ENCODE measurements around the gene CDH8.
"Not testable (repeated sequence)": the region's sequence is repeated elsewhere in the genome, so short reads cannot be mapped to it uniquely, and the experiment has no call there.

CDH8 gene

DNA sequence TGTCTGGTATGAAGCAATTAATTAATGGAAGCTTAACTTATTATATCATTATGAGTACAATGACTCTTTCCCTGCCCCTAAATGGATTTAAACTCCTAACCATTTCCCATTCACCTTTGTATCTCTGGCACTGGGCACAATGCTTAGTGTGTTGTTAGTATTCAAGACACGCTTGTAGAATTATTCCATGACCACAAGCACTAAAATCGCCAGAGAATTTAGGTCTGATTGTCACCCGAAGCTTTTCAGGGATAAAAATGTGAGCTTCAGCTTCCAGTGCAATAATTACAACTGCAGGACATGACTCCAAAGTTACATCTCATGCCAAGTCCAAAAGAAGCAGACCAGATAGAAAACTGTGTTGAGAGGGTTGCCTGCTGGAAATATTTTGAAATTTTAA, 101.6 kb downstream of the CDH8 start:
- DNase-seq (ENCODE audit: low read depth in 2 of 2): no peak

DNA sequence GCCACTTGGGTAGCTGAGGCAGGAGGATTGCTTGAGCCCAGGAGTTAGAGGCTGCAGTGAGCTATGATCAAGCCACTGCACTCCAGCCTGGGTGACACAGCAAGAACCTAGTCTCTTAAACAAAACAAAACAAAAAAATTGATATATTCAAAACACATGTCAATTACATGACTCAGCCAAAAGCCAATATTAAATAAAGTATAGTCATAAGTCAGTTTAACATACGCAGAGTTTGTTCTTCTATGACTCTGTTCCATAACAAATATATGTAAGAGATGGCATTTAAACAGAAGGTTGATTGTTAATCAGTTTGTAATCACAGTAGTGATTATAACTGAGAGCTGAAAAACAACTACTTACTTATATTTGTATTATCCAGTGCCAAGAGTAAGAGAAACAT, 106.5 kb downstream of the CDH8 start:
- no peak for DNase-seq (ENCODE audit: low read depth in 2 of 2)

DNA sequence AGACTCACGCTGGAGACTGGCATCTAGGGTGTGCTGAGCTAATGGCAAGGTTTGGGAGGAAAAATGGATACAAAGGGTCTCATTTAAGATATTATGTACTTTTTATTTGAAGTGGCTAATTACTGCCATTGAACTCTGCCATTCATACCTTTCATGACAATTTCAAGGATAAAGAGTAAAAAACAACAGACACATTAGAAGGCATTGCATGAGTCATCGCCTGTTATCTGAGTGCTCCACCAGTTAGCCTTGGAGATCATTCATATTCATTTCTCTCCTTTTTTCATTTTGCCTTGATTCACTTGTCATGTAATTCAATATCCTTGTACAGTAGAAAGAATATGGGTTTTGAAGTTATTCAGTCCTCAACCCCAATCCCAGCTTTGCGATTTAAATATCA, 109.5 kb downstream of the CDH8 start:
- no peak for DNase-seq (ENCODE audit: low read depth in 2 of 2)

DNA sequence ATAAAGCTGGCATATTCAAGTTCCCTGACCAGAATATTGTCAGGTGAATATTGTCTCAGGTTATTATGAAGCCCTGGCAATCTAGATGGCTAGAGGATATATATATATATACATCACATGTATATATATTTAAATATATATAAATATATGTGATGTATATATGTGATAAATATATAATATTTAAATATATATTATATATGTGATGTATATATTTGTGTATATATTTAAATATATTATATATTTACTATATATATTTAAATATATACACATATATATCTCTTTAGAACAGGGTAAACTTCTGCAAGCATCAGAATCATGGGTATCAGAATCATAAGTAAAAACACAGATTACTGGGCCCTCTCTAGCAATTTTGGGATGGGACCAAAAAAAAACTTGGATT, 112.6 kb downstream of the CDH8 start:
- DNase-seq (ENCODE audit: low read depth in 2 of 2): no peak

DNA sequence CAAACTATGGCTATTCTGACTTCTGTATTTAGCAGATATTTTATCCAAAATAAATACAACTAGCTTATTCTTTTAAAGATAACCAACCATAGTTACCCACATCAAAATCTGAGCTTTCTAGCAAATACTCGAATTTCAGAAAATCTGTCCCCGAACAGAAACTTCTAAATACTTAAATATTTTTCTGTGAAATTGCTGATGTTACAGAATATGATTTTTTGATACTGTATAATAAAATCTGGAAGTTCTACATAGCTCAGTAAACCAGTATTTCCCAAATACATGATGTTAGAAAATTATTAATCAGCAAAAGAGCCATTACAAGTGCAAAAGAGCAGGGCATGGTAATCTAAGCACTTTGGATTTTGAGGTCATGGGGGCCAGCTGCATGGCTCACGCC, 114.9 kb downstream of the CDH8 start:
- no peak for DNase-seq (ENCODE audit: low read depth in 2 of 2)

DNA sequence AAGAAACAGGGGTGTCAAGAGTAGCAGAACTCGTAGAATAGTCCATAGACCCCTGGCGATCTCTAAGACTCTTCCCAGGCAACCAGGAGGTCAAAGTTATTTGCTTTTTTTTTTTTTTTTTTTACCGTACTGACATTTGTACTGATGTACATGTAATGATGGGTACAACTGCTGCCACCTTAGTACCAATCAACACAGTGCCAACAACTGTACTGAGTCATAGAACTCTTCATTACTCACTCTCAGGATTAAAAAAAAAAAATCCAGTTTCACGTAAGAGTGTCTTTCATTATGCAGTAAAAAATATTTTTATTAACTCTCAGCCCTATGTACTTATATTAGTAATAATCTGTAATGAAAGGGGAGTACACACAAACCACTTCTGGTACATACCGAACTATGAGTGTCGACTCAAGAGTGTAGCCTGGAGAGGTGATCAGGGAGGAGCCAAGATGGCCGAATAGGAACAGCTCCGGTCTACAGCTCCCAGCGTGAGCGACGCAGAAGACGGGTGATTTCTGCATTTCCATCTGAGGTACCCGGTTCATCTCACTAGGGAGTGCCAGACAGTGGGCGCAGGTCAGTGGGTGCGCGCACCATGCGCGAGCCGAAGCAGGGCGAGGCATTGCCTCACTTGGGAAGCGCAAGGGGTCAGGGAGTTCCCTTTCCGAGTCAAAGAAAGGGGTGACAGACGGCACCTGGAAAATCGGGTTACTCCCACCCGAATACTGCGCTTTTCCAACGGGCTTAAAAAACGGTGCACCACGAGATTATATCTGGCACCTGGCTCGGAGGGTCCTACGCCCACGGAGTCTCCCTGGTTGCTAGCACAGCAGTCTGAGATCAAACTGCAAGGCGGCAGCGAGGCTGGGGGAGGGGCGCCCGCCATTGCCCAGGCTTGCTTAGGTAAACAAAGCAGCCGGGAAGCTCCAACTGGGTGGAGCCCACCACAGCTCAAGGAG, 118.1 kb downstream of the CDH8 start:
- DNase-seq (ENCODE audit: low read depth in 2 of 2): not testable (repeated sequence)

DNA sequence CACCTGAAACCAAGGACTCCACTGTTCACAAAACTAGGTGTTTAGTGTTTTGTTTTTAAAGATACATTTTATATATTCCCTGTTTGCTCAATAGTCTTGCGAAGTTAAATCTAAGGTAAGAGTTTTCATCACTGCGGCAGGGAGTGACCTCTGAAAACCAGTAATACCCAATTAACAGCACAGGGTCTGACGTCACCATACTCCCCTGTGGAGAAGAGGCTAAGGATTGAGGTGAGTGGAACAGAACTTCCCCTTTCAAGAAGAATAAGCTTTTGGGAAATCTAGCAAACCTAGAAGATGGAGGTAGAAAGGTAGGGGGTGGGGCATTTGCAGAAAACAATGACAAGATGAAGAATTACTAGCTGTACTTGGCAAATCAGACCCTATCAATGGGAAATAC, 120.7 kb downstream of the CDH8 start:
- no peak for DNase-seq (ENCODE audit: low read depth in 2 of 2)

DNA sequence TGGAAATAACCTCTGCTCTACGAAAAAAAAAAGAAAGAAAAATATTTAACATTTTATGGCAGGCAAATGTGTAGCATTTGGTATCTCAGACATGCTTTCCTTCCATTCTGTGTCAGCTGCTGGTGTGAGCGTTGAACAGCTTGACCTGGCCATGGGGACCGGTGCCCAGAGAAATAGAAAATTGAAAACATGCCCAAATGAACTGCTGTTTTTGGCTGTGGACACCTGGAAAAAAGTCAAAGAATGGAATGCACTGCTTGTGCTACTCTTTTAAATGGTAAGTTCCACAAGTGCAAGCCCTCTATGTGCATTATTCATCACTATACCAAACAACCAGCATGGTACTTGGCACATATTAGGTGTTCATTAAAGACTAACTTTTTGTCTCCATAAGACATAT, 127.2 kb downstream of the CDH8 start:
- no peak for DNase-seq (ENCODE audit: low read depth in 2 of 2)

DNA sequence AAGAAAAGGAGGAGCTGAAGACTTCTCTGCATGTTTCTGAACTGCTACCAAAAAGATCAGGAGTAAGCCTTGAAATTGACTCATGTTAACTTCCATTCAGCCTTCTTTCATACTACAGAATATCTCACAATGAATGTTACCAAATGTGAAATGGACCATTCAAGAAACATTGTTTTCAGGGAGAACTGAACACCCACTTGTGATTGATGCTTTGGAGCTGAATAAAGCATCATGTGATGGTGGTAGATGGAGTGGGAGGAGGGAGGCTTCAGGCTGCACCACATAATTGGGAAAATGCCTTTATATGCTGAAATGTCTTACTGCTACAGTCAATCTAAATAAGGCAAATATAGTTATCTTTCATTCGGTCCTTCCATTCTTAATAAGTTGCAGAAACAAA, 127.8 kb downstream of the CDH8 start:
- no peak for DNase-seq (ENCODE audit: low read depth in 2 of 2)

DNA sequence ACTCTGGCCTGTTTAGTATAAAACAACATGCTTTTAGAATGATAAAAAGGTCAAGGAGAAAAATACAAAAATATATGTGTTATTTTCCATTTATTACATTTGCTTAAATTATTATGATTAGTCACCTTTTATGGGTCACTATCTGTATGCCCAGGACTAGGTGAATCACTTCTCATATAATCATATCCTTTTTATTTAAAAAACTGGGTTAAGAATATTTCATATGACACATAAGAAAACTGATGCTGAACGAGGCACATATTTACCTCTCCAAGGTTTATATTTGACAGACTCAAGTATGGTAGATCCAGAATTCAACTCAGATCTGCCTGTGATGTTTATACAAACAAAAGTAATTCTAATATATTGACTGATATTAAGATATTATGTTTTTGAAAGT, 134.5 kb downstream of the CDH8 start:
- no peak for DNase-seq (ENCODE audit: low read depth in 2 of 2)

DNA sequence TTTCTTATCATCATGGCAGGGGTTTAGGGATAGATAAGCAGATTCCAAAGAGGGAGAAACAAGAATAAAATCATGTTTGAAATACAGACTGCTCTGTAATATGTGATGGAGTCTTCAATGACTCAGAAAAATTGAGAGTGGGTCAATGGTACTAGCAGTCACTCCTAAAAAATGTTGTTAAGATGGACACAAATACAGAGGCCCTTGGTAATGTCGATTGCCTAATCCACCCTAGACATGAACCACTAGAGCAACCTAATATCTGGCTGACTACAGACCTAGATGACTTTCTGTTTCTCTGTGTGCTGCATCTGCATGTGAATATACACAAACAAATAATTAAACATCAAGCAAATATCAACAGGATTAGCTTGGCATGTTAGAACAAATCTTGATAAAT, 135.8 kb downstream of the CDH8 start:
- no peak for DNase-seq (ENCODE audit: low read depth in 2 of 2)

DNA sequence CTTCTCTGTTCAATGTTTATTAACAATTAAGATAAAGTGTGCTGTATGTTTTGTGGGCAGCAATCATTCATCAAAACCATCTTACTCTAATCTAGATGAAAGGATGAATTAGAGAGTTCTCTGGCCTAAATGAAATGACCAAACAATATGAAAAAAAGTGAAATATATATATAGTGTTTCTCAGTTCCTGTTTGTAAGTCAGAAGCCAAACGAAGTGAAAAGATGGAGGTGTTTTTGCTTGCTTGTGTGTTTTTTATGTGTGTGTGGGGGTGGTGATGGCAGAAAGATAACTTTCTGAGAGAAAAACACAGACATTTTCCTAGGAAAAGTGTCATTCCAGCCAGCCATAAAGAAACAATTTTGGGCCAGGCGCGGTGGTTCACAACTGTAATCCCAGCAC, 138.6 kb downstream of the CDH8 start:
- no peak for DNase-seq (ENCODE audit: low read depth in 2 of 2)

DNA sequence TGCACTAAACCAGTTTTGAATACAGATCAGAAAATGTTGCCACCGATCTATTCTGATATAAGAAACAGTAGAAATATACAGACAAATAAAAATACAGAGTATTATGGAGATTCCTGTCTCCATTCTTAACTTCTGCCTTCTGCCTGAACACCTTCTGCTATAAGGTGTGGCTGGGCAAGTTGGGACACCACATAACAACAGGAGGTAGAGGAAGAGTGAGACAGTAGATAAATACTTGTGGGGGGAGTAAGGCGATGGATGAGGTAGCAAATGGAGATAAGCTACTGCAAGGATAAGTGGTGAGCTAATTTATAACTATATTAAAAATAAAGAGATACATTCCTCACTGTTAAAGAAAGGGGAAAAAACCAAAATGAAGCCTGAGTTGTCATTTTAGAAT, 143.7 kb downstream of the CDH8 start:
- DNase-seq (ENCODE audit: low read depth in 2 of 2): no peak

DNA sequence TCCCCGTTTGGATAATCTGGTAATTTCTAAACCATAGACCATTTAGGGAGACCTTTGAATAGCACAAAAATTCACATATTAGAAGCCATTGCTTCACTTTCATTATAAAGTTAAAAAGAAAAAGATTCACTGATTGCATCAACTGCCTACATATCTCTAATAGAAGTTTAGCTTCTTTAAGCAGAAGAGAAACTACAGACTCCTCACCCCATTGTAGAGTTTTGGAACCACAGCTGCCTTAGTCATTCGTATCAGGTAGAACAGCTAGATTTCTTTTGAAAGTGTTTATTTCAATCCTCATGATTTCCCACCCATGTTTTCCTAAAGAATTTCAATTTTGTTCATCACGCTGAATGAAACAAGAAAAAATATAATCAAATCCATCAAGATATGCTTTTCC, 144.8 kb downstream of the CDH8 start:
- no peak for DNase-seq (ENCODE audit: low read depth in 2 of 2)

DNA sequence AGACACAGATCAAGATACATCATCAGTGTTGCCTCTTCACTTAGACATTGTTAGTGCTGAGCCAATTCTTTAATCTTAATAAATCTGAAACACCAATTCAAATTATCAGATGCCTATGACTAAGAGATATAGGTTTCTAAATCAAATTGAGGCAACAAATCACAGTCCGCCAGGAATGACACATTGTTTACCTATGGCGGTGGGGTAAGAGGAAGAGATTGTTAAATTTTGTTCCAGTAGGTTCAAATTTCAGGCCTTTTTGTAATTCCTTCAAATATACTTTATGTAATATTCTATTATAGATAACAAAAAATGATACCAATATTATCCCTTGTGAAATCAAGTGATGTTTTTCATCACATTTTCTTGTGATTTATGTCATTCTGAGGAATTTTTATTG, 145.9 kb downstream of the CDH8 start:
- DNase-seq (ENCODE audit: low read depth in 2 of 2): no peak

DNA sequence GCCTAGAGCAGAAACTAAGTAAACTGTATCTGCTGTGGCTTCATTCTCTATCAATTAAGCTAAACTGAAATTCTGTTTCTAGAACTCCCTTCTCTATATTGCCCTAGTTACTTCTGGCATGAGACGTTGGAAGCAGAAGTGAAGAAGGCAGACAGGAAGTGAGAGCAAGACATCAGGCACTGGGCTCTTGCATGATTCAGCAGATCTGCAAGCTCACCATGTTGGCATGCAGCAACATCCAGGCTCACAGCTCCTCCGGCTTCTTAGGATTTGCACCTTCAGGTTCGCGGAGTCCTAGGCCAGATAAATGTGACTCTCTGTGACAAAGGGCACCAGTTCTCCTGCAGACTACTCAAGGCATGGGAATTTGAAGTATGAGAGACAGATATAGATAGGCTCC, 148.3 kb downstream of the CDH8 start:
- no peak for DNase-seq (ENCODE audit: low read depth in 2 of 2)

DNA sequence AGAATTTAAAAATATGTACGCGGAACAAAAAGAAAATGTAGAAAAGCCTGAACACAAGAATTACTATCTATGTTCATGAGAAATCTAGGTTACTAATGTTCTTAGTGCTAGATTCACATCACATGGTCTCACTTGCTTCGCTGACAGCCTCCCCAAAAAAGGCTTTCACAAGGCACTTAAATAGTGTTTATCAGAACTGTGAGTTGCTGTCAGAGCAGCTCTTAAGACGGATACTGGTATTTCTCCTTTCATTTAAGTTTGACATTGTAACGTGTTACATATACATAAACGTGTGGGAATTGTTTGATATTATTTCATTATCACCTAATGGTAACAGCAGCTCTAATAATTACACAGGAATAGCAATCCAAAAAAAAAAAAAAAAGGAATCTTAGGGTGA, 150.9 kb downstream of the CDH8 start:
- no peak for DNase-seq (ENCODE audit: low read depth in 2 of 2)

DNA sequence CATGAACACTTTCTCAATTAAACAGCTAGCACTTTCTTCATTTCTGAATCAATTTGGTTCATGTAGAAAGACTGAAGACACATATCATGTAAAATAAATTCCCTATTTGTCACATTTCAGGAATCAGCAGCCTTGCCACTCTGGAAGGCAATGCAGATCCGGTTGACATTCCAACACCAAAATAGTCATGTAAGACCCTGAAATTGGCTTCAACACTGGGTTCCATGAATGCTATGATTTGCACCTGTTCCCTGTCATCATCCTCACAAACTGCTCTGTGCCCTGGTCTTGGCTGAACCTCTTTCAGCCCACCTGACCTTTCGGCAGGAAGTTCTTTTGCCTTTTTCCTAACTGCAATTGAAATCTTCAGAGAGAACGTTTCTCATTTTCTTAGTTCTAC, 156.9 kb downstream of the CDH8 start:
- DNase-seq (ENCODE audit: low read depth in 2 of 2): no peak

DNA sequence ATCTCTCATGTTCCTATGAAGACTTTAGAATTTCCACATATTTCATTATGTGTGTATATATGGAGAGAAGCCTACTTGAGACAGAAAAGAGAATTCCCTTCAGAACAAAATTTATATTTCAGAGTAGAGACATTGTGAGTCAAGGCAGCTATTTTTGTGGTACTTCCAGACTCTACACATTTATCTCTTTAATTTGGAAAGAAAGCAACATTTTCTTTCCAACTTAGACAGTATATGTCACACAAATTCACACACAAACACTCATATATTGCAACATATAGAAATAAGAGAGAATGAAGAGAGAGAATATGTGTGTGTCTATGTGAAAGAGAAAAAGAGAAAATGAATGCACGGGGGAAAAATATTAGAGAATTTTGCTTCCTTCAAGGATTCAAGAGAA, 158.8 kb downstream of the CDH8 start:
- DNase-seq (ENCODE audit: low read depth in 2 of 2): no peak

DNA sequence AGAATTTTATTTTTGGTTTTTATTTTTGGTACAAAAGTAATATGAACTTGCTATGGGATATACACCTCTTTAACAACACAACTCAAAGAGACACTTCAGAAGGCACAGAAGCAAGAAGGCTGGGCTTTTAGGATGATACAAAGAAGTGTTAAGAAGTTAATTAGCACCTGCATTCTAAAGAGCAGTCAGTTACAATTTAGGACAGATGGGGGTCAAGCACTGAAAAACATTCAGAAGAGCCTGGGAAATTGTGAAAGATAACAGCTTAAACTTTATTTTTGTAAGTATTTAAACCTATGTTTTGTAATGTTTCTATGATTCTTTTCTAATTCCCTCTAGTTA, 163.5 kb downstream of the CDH8 start:
- no peak for DNase-seq (ENCODE audit: low read depth in 2 of 2)

DNA sequence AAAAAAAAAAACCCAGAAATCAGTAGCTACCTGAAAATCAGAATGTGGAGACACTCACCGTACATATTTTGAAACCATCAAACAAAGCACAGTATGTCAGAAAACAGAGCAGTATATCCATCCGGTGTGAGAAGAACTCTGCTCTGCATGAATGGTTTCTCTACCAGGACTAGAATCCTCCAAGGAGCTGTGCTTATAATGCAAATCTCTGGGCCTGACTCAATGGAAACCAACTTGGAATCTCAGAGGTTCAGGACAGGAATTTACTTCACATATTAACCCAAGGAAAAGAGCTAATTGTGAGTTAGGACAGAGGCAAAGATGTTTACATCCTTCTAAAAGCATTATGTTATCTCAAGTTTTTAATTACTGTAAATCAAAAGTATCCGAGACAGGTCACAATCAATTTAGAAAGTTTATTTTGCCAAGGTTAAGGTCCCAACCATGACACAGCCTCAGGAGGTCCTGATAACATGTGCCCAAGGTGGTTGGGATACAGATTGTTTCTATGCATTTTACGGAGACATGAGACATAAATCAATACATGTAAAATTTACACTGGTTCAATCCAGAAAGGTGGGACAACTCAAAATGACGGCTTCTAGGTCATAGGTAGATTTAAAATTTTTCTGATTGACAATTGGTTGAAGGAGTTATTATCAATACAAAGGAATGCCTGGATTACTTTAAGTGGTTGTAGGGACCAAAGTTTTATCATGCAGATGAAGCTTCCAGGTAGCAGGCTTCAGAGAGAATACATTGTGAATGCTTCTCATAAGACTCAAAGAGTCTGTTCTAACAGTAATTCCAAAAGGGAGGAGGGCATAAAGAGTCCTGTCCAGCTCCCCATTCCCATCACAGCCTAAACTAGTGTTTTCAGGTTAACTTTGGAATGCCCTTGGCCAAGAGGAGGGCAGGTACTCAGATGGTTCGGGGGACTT, 164.1 kb downstream of the CDH8 start:
- DNase-seq (ENCODE audit: low read depth in 2 of 2): no peak

DNA sequence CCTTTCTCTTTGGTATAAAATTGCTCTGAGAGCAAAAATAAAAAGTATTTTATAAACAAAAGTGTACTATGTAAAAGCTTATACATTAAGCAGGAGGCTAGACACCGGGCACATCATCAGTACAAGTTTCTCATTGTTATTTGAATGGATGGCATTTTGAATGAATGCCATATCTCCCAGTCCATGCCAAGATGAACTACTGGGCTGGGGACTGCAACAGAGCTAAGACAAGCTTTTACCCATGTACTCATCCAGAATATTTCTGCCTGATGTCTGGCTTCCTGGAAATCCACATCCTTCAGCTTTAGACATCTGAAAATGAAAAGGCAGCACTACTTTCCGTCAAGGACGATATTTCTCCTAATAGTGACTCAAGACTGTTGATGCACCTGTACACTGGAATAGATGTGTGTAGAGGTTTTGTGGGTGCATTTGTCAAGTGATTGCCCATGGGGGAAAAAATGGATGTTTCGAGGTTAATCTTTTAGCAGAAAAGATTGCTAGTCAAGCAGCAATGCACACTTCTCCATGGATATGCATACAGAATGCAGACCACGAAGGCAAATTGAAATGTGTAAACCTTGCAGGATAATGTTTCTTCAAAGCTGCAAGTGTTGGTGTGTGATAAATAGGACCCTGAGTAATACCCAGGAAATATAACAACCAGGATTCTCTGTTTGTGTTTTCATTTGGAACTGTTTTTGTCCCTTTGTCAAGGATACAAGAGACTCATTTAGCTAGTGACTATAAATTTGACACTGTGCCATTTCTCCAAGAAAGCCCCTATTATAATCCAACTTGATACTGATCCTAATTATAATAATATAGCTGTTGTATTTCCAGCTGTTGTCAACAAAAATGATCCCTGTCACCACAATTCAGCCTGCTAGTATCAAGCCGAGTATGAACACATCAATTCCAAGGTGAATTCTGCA, 173.8 kb downstream of the CDH8 start:
- DNase-seq (ENCODE audit: low read depth in 2 of 2): no peak

Measured in stimulated activated CD8-positive, alpha-beta memory T cell treated with anti-CD3 and anti-CD28 coated beads, Interleukin-7, amount 100 ng/mL, for 4 hours (primary cell).